ENCODE measurements around the gene GATD1.

The GATD1 gene

DNA sequence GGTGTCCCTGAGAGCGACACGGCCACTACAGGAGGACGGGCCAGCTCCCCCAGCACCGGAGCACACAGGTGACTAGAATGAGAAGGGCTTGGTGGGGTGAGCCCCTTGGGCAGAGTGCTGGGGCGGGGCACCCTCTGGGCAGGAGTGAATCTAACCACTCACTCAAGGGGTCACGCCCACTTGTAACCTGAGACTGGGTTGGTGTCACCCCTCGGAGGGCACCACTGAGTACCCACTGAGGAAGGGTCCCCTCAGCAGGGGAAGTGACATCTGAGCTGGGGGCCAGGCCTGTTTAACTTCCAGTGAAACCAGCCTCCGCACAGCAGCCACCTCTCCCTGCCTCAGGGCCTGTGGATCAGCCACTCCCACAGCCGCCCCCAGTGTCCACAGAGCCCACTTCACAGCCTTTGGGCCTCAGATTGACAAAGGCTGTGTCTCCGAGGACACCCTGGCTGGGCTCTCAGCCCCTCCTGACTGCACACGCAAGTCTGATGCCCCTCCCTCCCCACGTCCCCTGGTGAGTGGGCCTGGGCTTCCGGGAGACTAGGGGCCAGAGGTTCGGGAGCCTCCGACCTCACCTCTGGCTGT lies 5.6 kb downstream of the GATD1 start:
- Histone ChIP-seq H3K4me2 (ENCODE audit: low read length) (no peak overlapping the region), H3K79me2 (ENCODE audit: low read length) (peaks cover 61% of the 10 kb centered on the region), H4K20me1 (ENCODE audit: insufficient read depth, low read length) (peaks cover 35% of the 10 kb centered on the region), H3K36me3 (replicated peaks; ENCODE audit: low read depth, low read length) (peaks cover 32% of the 10 kb centered on the region), H2AFZ (ENCODE audit: low read depth, low read length) (no peak overlapping the region), H3K27ac (ENCODE audit: low read length) (no peak overlapping the region), H3K4me3 (ENCODE audit: low read length) (no peak overlapping the region), H3K9me3 (ENCODE audit: insufficient read depth, low read length) (no peaks in the 10 kb centered on the region), H3K9ac (ENCODE audit: low read length) (no peak overlapping the region), H3K27me3 (ENCODE audit: low read depth, low read length) (no peaks in the 10 kb centered on the region), H3K4me1 (ENCODE audit: low read length) (peaks cover 8% of the 10 kb centered on the region; the same call in 1 of the 2 replicates)
- no peak for TF ChIP-seq EZH2phosphoT487 (IDR thresholded peaks at IDR 0.05; ENCODE audit: low read depth)
- TF ChIP-seq, protein P1, sequence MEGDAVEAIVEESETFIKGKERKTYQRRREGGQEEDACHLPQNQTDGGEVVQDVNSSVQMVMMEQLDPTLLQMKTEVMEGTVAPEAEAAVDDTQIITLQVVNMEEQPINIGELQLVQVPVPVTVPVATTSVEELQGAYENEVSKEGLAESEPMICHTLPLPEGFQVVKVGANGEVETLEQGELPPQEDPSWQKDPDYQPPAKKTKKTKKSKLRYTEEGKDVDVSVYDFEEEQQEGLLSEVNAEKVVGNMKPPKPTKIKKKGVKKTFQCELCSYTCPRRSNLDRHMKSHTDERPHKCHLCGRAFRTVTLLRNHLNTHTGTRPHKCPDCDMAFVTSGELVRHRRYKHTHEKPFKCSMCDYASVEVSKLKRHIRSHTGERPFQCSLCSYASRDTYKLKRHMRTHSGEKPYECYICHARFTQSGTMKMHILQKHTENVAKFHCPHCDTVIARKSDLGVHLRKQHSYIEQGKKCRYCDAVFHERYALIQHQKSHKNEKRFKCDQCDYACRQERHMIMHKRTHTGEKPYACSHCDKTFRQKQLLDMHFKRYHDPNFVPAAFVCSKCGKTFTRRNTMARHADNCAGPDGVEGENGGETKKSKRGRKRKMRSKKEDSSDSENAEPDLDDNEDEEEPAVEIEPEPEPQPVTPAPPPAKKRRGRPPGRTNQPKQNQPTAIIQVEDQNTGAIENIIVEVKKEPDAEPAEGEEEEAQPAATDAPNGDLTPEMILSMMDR (IDR thresholded peaks at IDR 0.05; ENCODE audit: low read depth, low read length), result no peak

DNA sequence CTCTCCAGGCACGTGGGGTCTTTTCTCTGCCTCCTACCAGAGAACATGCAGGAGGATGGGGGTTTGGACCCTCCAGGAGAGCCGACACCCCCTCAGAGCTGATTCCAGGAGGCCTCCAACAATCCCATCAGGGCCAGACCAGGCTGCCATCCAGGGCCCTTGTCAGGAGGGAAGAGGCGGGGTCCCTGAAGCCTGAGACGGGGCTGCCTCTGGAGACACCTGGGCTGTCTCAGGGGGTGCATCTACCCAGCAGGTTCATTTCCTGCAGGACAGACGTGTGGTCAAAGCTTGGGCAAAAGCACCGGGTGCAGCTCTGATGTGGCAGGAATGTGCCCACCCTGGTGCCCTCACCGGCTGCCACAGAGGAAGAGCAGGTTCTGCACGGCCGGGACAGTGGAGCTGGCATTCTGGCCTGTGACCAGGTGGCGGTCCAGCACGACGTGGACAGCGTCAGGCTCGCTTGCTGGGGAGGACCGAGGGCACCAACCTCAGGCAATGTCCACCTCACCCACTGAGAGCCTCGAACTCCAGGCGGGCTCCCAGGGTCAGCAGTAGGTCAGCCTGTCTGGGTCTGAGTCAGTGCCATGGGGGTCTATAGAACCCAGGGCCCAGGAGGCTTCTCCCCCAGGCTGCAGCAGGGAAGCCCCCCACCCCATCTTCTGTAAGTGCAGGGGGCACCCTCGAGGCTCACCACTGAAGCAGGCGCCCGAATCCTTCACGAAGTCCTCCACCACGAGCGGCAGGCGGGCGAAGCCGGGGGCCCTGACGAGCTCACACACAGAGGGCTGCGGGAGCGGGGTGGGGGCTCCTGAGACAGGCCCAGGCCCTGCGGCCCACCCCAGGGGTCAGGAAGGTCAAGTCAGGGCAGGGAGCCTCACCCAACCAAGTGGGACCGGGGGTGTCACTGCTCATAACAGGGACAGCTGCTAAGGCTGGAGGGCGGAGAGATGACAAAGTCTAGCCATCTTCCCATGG lies 6.4 kb downstream of the GATD1 start:
- H4K20me1 ChIP-seq (ENCODE audit: insufficient read depth, low read length), result peaks cover 31% of the 10 kb centered on the region
- peaks cover 53% of the 10 kb centered on the region for H3K79me2 ChIP-seq (ENCODE audit: low read length)
- H3K9me3 ChIP-seq (ENCODE audit: insufficient read depth, low read length), result no peaks in the 10 kb centered on the region
- no peak overlapping the region for H3K4me2 ChIP-seq (ENCODE audit: low read length)
- no peak overlapping the region for H3K4me3 ChIP-seq (ENCODE audit: low read length)
- no peak overlapping the region for H3K27ac ChIP-seq (ENCODE audit: low read length)
- H3K36me3 ChIP-seq (replicated peaks; ENCODE audit: low read depth, low read length), result peaks cover 40% of the 10 kb centered on the region
- H2AFZ ChIP-seq (ENCODE audit: low read depth, low read length), result no peak overlapping the region
- H3K27me3 ChIP-seq (ENCODE audit: low read depth, low read length), result no peaks in the 10 kb centered on the region
- no peak overlapping the region for H3K9ac ChIP-seq (ENCODE audit: low read length)
- TF ChIP-seq, protein P1 (IDR thresholded peaks at IDR 0.05; ENCODE audit: low read depth, low read length), result no peak
- no peak for TF ChIP-seq EZH2phosphoT487 (IDR thresholded peaks at IDR 0.05; ENCODE audit: low read depth)
- peaks cover 8% of the 10 kb centered on the region; the same call in 1 of the 2 replicates for H3K4me1 ChIP-seq (ENCODE audit: low read length)

DNA sequence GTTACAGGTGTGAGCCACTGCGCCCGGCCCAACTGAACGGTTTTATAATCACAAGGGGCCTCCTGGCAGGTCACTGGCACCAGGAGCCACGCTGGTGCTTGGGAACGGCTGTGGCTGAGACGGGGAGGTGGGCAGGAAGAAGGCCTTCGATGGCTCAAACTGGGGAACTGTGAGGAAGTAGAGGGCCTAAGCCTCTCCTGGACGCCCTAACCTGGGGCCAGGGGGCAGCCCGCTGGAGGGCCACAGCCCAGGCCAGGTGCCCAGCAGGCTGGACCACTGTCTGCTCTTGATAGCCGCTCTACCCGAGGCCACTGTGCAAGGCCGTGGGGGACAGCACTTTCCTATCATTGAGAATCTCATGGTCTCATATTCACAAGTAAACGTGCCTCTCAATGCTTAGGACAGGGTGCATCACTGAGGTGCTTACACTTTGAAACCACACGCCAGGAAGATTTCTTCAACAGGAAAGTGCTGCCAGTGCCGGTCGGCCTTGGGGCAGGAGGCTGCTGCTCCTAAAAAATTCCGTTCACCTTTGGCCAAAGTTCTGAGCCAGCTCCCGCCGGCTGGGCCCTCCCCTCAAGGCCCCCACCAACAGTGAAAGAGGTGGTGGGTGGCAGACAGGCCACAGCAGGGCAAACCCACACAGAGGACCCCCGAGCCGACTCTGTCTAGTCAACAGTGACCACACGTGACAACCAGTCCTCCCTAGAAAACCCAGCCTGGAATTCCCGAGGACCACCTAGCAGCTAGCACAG lies 7.2 kb downstream of the GATD1 start:
- TF ChIP-seq EZH2phosphoT487 (IDR thresholded peaks at IDR 0.05; ENCODE audit: low read depth), result no peak
- TF ChIP-seq, protein P1 (IDR thresholded peaks at IDR 0.05; ENCODE audit: low read depth, low read length), result no peak
- Histone ChIP-seq H3K36me3 (replicated peaks; ENCODE audit: low read depth, low read length) (peaks cover 41% of the 10 kb centered on the region), H3K9ac (ENCODE audit: low read length) (no peak overlapping the region), H3K9me3 (ENCODE audit: insufficient read depth, low read length) (no peaks in the 10 kb centered on the region), H3K27me3 (ENCODE audit: low read depth, low read length) (no peaks in the 10 kb centered on the region), H3K4me3 (ENCODE audit: low read length) (no peak overlapping the region), H2AFZ (ENCODE audit: low read depth, low read length) (no peak overlapping the region), H3K27ac (ENCODE audit: low read length) (no peak overlapping the region), H4K20me1 (ENCODE audit: insufficient read depth, low read length) (peaks cover 24% of the 10 kb centered on the region), H3K4me2 (ENCODE audit: low read length) (no peak overlapping the region), H3K79me2 (ENCODE audit: low read length) (peaks cover 45% of the 10 kb centered on the region), H3K4me1 (ENCODE audit: low read length) (peaks cover 3% of the 10 kb centered on the region; the same call in 1 of the 2 replicates)
